Pancreas (tissue), 10 donors: ENCODE results near the gene GBP5. TPM values are rescaled to one million over a fixed set of nuclear protein-coding genes. Genes with fewer than 3 reads are reported as not detected.
"Not testable (repeated sequence)": the region's sequence is repeated elsewhere in the genome, so short reads cannot be mapped to it uniquely, and the experiment has no call there.

Experiments
- ATAC-seq, 4 donors: fragments of 200-7000 bp; cut with Tn5 transposase; one replicate each; pipeline versions ENCODE4 v1.8.0 to v1.9.1; 2020; ENCODE audit warnings: mild to moderate bottlenecking in 4 of 4, moderate library complexity in 4 of 4
- DNase-seq, 6 donors: peaks; one replicate each; pipeline ENCODE4 v3.0.0-alpha.2; 2020
- FAIRE-seq: peaks from 2 replicates; lab custom pipeline; 2012; peaks lifted over from hg19 to GRCh38; lab: Jason Lieb, UNC
- H3K27ac ChIP-seq, 4 donors: fragments of 200-600 bp; sonication (generic); 1 replicate in 3 of 4; 2 replicates in 1 of 4; pipeline versions ENCODE4 v1.5.0 to v1.8.0; 2020
- H3K27me3 ChIP-seq, 4 donors: fragments of 200-600 bp; one replicate each; pipeline ENCODE4 v1.8.0; 2021
- H3K36me3 ChIP-seq, 3 donors: fragments of 200-600 bp; sonication (generic) in 1 of 3; one replicate each; pipeline versions ENCODE4 v1.5.0 to v1.8.0; 2020 to 2021
- H3K4me1 ChIP-seq, 3 donors: fragments of 200-600 bp; one replicate each; pipeline ENCODE4 v1.8.0; 2021
- H3K4me3 ChIP-seq, 4 donors: fragments of 200-600 bp; sonication (generic) in 2 of 4; one replicate each; pipeline versions ENCODE4 v1.5.0 to v1.8.0; 2020 to 2021
- H3K9me3 ChIP-seq, 4 donors: fragments of 200-600 bp; one replicate each; pipeline ENCODE4 v1.8.0; 2021
- CTCF ChIP-seq, 4 donors: fragments of 200-600 bp; sonication (generic) in 3 of 4; IDR thresholded peaks; one replicate each; pipeline versions ENCODE4 v1.5.0 to v1.8.0; 2021; ENCODE audit warnings: antibody characterized with exemption in 4 of 4
- WGBS, 2 donors: extraction: QIAGEN DNeasy Blood & Tissue Kit; methylation state at CpG; one replicate each; pipeline ENCODE4 v1.1.7; 2013; 5-methylcytosine and 5-hydroxymethylcytosine counted together
- intact Hi-C, 3 donors: fragments of 100-400 bp; cut with DNase I; formaldehyde crosslinking; loops; one replicate each; pipeline versions ENCODE4 v1.11.1 to v1.14.2; 2022
- polyA plus RNA-seq, 2 donors: library from polyadenylated mRNA; stranded (reverse); fragments of 200-250 nt; gene quantifications; one replicate each; pipeline ENCODE4 v1.2.3, GENCODE V29; 2013
- total RNA-seq, 6 donors: library from RNA; stranded (reverse); fragmentation: NEBNext Ultra II Directional in 4 of 6; extraction: Animal tissue kit (Norgen Biotek cat#: 25700) in 4 of 6; gene quantifications; one replicate each; pipeline versions ENCODE4 v1.2.1 to v1.2.4, GENCODE V29; 2021 to 2023
- donor health status: healthy with polysubstance abuse.
- donor health status: DM: no; HTN: no; CAD: no; lungs with moderate emphysema.
- donor health status: DM: no; HTN: no; CAD: no.
- donor health status: control.
- donor health status: control.
- donor health status: Bipolar disorder and iron deficiency.
- donor health status: DM: yes; HTN: yes; CAD: no.
- donor health status: DM: no; HTN: no; CAD: no.
- donor health status: DM: no; HTN: no; CAD: no.
- donor health status: DM: yes; HTN: yes; CAD: no.

Gene GBP5
- total and polyA plus RNA-seq, 8 donors, result 0.16 to 1.4 (median 0.42) TPM

GRCh38 chr1:89302697-89303332 lies 30.2 kb upstream of the GBP5 start:
- DNase-seq (peak in 2 of 6 donors; percentile 17 to 51), ATAC-seq (no peak), FAIRE-seq (no peak)
- no peaks in the 10 kb centered on the region for H3K9me3 ChIP-seq
- WGBS, 2 donors, result 87 to 94% methylated on average over 24 to 25 of the region's 25 CpGs
- intact Hi-C loops, result no loop called here
- no peak overlapping the region for H3K4me3 ChIP-seq
- no peak overlapping the region for H3K27ac ChIP-seq
- no peak for TF ChIP-seq CTCF (IDR thresholded peaks at IDR 0.05)
- no peaks in the 10 kb centered on the region for H3K4me1 ChIP-seq
- H3K36me3 ChIP-seq, result no peaks in the 10 kb centered on the region
- no peaks in the 10 kb centered on the region for H3K27me3 ChIP-seq

- ATAC-seq, H3K27me3 ChIP-seq, H3K9me3 ChIP-seq, H3K4me3 ChIP-seq, H3K36me3 ChIP-seq, H3K27ac ChIP-seq, H3K4me1 ChIP-seq, DNase-seq, FAIRE-seq, intact Hi-C loops: not testable (repeated sequence)
- WGBS, 2 donors, result 37 to 43% methylated on average over 3 of the region's 3 CpGs
Observed at GRCh38 chr1:89299739-89300463, 27.2 kb upstream of the GBP5 start.

GRCh38 chr1:89298461-89298860 lies 25.8 kb upstream of the GBP5 start:
- H3K9me3 ChIP-seq, result no peaks in the 10 kb centered on the region
- no peak overlapping the region for H3K27ac ChIP-seq
- FAIRE-seq, result no peak
- TF ChIP-seq CTCF (IDR thresholded peaks at IDR 0.05), result no peak
- no peaks in the 10 kb centered on the region for H3K27me3 ChIP-seq
- no peak for ATAC-seq
- no peak overlapping the region for H3K4me3 ChIP-seq
- intact Hi-C loops, result no loop called here
- H3K4me1 ChIP-seq, result no peaks in the 10 kb centered on the region
- no peak for DNase-seq
- no peaks in the 10 kb centered on the region for H3K36me3 ChIP-seq

GRCh38 chr1:89295187-89295586 lies 22.5 kb upstream of the GBP5 start:
- H3K27ac ChIP-seq, result no peak overlapping the region
- WGBS, 2 donors, result 25 to 29% methylated on average over 1 of the region's 1 CpG
- H3K4me3 ChIP-seq, result no peak overlapping the region
- H3K36me3 ChIP-seq, result no peaks in the 10 kb centered on the region
- intact Hi-C loops, result no loop called here
- no peak for TF ChIP-seq CTCF (IDR thresholded peaks at IDR 0.05)
- H3K4me1 ChIP-seq, result no peaks in the 10 kb centered on the region
- no peaks in the 10 kb centered on the region for H3K9me3 ChIP-seq
- FAIRE-seq (no peak), DNase-seq (no peak), ATAC-seq (no peak)
- no peaks in the 10 kb centered on the region for H3K27me3 ChIP-seq

GRCh38 chr1:89291276-89291675 lies 18.6 kb upstream of the GBP5 start:
- intact Hi-C loops, result no loop called here
- Histone ChIP-seq H3K36me3 (no peaks in the 10 kb centered on the region), H3K27me3 (no peaks in the 10 kb centered on the region), H3K27ac (no peak overlapping the region), H3K4me1 (no peaks in the 10 kb centered on the region), H3K9me3 (no peaks in the 10 kb centered on the region), H3K4me3 (no peak overlapping the region)
- ATAC-seq (no peak), DNase-seq (no peak), FAIRE-seq (no peak)
- no peak for TF ChIP-seq CTCF (IDR thresholded peaks at IDR 0.05)
- 69 to 87% methylated on average over 2 of the region's 2 CpGs for WGBS, 2 donors
